ENCODE measurements around the gene NDUFB4. TPM values are rescaled to one million over a fixed set of nuclear protein-coding genes. Genes with fewer than 3 reads are reported as not detected.

NDUFB4 gene
- polyA plus RNA-seq, 1 donor (not counting 4 experiments of a cell fraction or from before 2014, with no cell fraction given), result 143 TPM

GRCh38 chr3:120602682-120603081 is 6.5 kb downstream of the NDUFB4 start:
- Histone ChIP-seq H3K79me2 (ENCODE audit: control insufficient read depth, insufficient read depth, low read length) (peaks cover 12% of the 10 kb centered on the region), H3K36me3 (ENCODE audit: control insufficient read depth in 2 of 2, extremely low read depth in 1 of 2, insufficient read depth in 2 of 2, low read length in 2 of 2) (peaks cover 8 to 9% of the 10 kb centered on the region in 2 experiments), H3K9me1 (ENCODE audit: control insufficient read depth, extremely low read depth, insufficient read depth, low read length) (no peaks in the 10 kb centered on the region), H3K27me3 (ENCODE audit: control insufficient read depth, extremely low read depth, insufficient read depth, low read length) (no peaks in the 10 kb centered on the region), H3K9ac (ENCODE audit: control insufficient read depth, extremely low read depth, insufficient read depth, low read length) (no peak overlapping the region), H3K4me1 (ENCODE audit: control insufficient read depth, extremely low read depth, insufficient read depth, low read length) (no peaks in the 10 kb centered on the region), H3K4me3 (ENCODE audit: control insufficient read depth in 2 of 3, extremely low read depth in 1 of 3, insufficient read depth in 2 of 3, low read depth in 1 of 3, low read length in 3 of 3) (no peak overlapping the region), H3K4me2 (ENCODE audit: control insufficient read depth, extremely low read depth, insufficient read depth, low read depth, low read length) (no peak overlapping the region), H3K27ac (ENCODE audit: control insufficient read depth, insufficient read depth, low read length) (no peak overlapping the region), H3K9me3 (ENCODE audit: control insufficient read depth, low read depth, low read length) (no peaks in the 10 kb centered on the region), H4K20me1 (ENCODE audit: control insufficient read depth, extremely low read depth, insufficient read depth, low read length) (no peaks in the 10 kb centered on the region), H2AFZ (ENCODE audit: control insufficient read depth, low read length) (no peak overlapping the region)
- dilution Hi-C loops (cut with MboI; ENCODE audit: extremely low pct_ligation_motif_present, low sequenced_read_pairs), result no loop called here
- FAIRE-seq (no peak), DNase-seq (ENCODE audit: low read depth, low spot score) (no peak)
- TF ChIP-seq EZH2 (IDR thresholded peaks at IDR 0.05; ENCODE audit: low read length) (no peak), CTCF (optimal IDR thresholded peaks at IDR 0.05 in 1 of 3, IDR thresholded peaks at IDR 0.05 in 1 of 3, conservative IDR thresholded peaks at IDR 0.05 in 1 of 3; ENCODE audit: extremely low read depth in 1 of 3, insufficient read depth in 2 of 3, low read length in 3 of 3) (no peak)

DNA sequence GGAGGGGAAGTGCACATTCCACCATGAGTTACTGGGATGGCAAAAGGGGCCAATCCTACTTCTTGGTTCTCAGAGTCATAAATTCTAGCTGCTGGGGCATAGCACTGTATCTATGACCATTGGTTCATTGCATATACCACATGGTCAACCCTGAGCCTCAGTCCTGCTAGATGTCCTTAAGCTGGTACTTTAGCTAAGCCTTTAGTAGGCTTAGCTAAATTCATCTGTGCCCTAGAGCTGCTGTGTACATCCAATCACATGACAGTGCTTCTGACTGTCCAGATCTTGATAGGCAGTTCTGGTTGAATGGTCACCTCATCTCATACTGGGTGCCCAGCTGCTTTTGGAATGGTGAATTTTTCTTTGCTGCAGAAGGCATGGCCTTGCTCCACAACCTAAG is 8.2 kb downstream of the NDUFB4 start:
- dilution Hi-C loops (cut with MboI; ENCODE audit: extremely low pct_ligation_motif_present, low sequenced_read_pairs), result no loop called here
- Histone ChIP-seq H3K27ac (ENCODE audit: control insufficient read depth, insufficient read depth, low read length) (no peak overlapping the region), H3K9me3 (ENCODE audit: control insufficient read depth, low read depth, low read length) (no peaks in the 10 kb centered on the region), H3K36me3 (ENCODE audit: control insufficient read depth in 2 of 2, extremely low read depth in 1 of 2, insufficient read depth in 2 of 2, low read length in 2 of 2) (peaks cover 4 to 9% of the 10 kb centered on the region in 2 experiments), H3K27me3 (ENCODE audit: control insufficient read depth, extremely low read depth, insufficient read depth, low read length) (no peaks in the 10 kb centered on the region), H3K4me2 (ENCODE audit: control insufficient read depth, extremely low read depth, insufficient read depth, low read depth, low read length) (no peak overlapping the region), H3K4me3 (ENCODE audit: control insufficient read depth in 2 of 3, extremely low read depth in 1 of 3, insufficient read depth in 2 of 3, low read depth in 1 of 3, low read length in 3 of 3) (no peak overlapping the region), H4K20me1 (ENCODE audit: control insufficient read depth, extremely low read depth, insufficient read depth, low read length) (no peaks in the 10 kb centered on the region), H3K9me1 (ENCODE audit: control insufficient read depth, extremely low read depth, insufficient read depth, low read length) (no peaks in the 10 kb centered on the region), H3K79me2 (ENCODE audit: control insufficient read depth, insufficient read depth, low read length) (peaks cover 4% of the 10 kb centered on the region), H3K9ac (ENCODE audit: control insufficient read depth, extremely low read depth, insufficient read depth, low read length) (no peak overlapping the region), H3K4me1 (ENCODE audit: control insufficient read depth, extremely low read depth, insufficient read depth, low read length) (no peaks in the 10 kb centered on the region), H2AFZ (ENCODE audit: control insufficient read depth, low read length) (no peak overlapping the region)
- DNase-seq (ENCODE audit: low read depth, low spot score) (no peak), FAIRE-seq (no peak)
- TF ChIP-seq EZH2 (IDR thresholded peaks at IDR 0.05; ENCODE audit: low read length) (no peak), CTCF (optimal IDR thresholded peaks at IDR 0.05 in 1 of 3, IDR thresholded peaks at IDR 0.05 in 1 of 3, conservative IDR thresholded peaks at IDR 0.05 in 1 of 3; ENCODE audit: extremely low read depth in 1 of 3, insufficient read depth in 2 of 3, low read length in 3 of 3) (no peak)
